Measurements from ENCODE around the gene UBAC1.

The UBAC1 gene

DNA sequence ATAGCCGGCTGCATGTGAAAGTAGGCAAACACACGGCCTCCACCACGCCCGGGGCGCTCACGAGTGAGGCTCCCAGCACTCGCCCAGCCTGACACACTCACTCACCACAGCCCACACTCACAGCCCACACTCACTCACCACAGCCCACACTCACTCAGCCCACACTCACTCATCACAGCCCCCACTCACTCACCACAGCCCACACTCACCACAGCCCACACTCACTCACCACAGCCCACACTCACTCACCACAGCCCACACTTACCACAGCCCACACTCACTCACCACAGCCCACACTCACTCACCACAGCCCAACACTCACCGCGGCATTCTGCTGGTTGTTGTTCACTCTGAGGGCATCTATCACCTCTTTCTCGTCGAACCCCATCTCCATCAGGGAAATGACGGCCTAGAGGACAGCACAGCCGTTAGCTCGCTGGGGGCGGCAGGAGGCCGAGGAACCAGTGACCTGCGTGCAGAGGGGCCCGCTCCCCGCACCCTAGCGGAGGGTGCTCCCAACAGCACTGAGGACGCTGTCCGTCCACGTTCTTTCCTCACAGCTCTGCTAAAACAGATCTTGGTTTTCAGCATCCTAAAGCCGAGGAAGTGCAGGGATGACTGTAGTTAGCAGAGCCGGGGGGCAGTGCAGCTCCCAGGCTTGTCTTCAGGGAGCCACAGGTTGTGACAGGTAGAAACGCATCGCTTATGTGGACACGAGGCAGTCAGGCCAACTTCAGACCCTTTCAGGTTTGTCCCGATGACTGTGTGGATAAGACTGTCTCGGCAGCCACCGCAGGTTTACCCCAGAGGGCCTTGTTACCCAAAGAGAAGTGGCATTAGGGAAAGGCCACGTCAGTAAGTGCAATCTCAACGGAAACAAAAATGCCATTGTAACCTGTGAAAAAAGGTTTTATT is 21.6 kb downstream of the UBAC1 start:
- no peak for TF ChIP-seq CTCF (IDR thresholded peaks at IDR 0.05; ENCODE audit: low read depth, low read length, missing control alignments)
- no peaks in the 10 kb centered on the region for H3K27me3 ChIP-seq (replicated peaks)
- H3K27ac ChIP-seq = no peak overlapping the region
- peaks cover 18% of the 10 kb centered on the region for H3K36me3 ChIP-seq (replicated peaks)
- no peak for DNase-seq
- in situ Hi-C loops (cut with HindIII; ENCODE audit: low pct_ligation_motif_present, low sequenced_read_pairs) = no loop called here
- no peak overlapping the region for H3K4me3 ChIP-seq (ENCODE audit: low read depth, low read length)

- no peaks in the 10 kb centered on the region for H3K27me3 ChIP-seq (replicated peaks)
- H3K36me3 ChIP-seq (replicated peaks) = peaks cover 17% of the 10 kb centered on the region
- H3K27ac ChIP-seq = no peak overlapping the region
- H3K4me3 ChIP-seq (ENCODE audit: low read depth, low read length) = no peak overlapping the region
- in situ Hi-C loops (cut with HindIII; ENCODE audit: low pct_ligation_motif_present, low sequenced_read_pairs) = no loop called here
- no peak for DNase-seq
- TF ChIP-seq CTCF (IDR thresholded peaks at IDR 0.05; ENCODE audit: low read depth, low read length, missing control alignments) = no peak
These were observed 23.4 kb downstream of the UBAC1 start for GRCh38 chr9:135937521-135938489.

- no peak for DNase-seq
- in situ Hi-C loops (cut with HindIII; ENCODE audit: low pct_ligation_motif_present, low sequenced_read_pairs) = no loop called here
- Histone ChIP-seq H3K27me3 (replicated peaks) (no peaks in the 10 kb centered on the region), H3K36me3 (replicated peaks) (peaks cover 20% of the 10 kb centered on the region), H3K4me3 (ENCODE audit: low read depth, low read length) (no peak overlapping the region), H3K27ac (no peak overlapping the region)
- TF ChIP-seq CTCF (IDR thresholded peaks at IDR 0.05; ENCODE audit: low read depth, low read length, missing control alignments) = no peak
These were observed 28.1 kb downstream of the UBAC1 start for GRCh38 chr9:135933114-135933513.

DNA sequence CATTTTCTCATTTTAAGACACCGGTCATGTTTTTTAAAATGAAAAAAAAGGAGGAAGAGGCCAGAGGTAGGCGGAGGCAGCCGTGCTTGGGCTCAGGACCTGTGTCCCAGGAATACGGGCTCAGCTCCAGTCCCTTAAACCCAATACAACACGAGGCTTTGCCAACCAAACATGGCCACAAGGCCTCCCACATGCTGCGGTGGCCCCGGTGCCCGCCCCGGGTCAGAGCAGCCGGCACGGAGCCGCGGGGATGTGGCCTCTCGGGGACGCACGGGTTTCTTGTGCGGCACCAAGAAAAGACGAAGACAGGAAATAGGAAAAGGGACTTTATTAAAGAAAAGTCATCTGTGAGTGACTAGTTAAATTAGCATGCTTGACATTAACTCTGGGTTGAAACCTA is 28.5 kb downstream of the UBAC1 start:
- in situ Hi-C loops (cut with HindIII; ENCODE audit: low pct_ligation_motif_present, low sequenced_read_pairs) = no loop called here
- DNase-seq = no peak
- peaks cover 16% of the 10 kb centered on the region for H3K36me3 ChIP-seq (replicated peaks)
- no peak overlapping the region for H3K4me3 ChIP-seq (ENCODE audit: low read depth, low read length)
- no peaks in the 10 kb centered on the region for H3K27me3 ChIP-seq (replicated peaks)
- no peak for TF ChIP-seq CTCF (IDR thresholded peaks at IDR 0.05; ENCODE audit: low read depth, low read length, missing control alignments)
- no peak overlapping the region for H3K27ac ChIP-seq

DNA sequence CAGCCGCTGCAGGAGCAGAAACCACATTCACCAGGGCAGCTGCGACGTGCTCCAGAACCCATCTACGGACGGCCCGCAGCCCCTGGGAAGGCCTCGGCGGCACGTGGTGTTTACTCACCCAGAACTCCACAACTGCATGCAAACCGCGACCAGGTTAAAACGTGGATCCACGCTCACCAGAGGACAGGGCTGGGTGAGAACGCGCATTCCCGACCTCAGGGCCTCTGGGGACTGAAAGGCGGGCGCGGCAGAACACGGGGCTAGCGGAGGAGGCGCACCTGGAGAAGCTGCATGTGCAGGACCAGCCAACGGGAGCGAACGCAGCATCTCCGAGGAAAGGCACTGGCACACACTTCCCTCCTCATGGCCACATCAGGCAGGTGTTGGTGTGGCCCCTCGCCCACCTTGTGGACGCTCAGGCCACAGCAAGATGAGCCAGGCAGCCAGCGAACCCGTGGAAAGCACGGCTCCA is 29.8 kb downstream of the UBAC1 start:
- Histone ChIP-seq H3K36me3 (replicated peaks) (peaks cover 8% of the 10 kb centered on the region), H3K4me3 (ENCODE audit: low read depth, low read length) (no peak overlapping the region), H3K27me3 (replicated peaks) (no peaks in the 10 kb centered on the region), H3K27ac (no peak overlapping the region)
- DNase-seq = no peak
- TF ChIP-seq CTCF (IDR thresholded peaks at IDR 0.05; ENCODE audit: low read depth, low read length, missing control alignments) = no peak
- in situ Hi-C loops (cut with HindIII; ENCODE audit: low pct_ligation_motif_present, low sequenced_read_pairs) = no loop called here

Measured in brain microvascular endothelial cell (primary cell).